HG02852 (cell line): Measurements from ENCODE around the gene LMX1B.
"Not testable (repeated sequence)": the region's sequence is repeated elsewhere in the genome, so short reads cannot be mapped to it uniquely, and the experiment has no call there.

ENCODE experiments used
- ATAC-seq: cut with Tn5 transposase; IDR thresholded peaks from one replicate; pipeline ENCODE4 v1.9.1; 2021; ENCODE audit warnings: mild to moderate bottlenecking, moderate library complexity; ENCODE audit not compliant: unreplicated experiment

The LMX1B gene

DNA sequence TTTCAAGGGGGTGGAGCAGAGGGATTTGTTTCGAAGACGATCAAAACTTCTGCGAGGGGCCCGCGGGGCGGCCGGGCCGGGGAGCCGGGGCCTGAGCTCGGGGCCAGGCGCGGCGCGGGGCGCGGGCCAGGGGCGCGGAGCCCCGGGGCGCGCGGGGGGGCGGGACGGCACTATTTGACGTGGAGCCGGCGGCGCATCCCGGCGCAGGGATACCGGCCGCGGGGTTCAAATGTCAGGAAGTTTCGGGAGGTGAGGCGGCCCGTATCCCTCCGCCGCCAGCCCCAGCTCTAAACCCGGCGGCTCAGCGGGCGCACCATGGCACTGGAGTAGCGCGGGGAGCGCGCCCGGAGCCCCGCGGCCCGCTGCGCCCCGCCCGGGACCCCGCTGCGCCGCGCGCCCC lies at the start of gene LMX1B:
Gene LMX1B (plus strand): TSS at position 278 of the 400 bp plus-strand sequence. CDS start 522 bp downstream, outside the sequence.
- no peak for ATAC-seq

DNA sequence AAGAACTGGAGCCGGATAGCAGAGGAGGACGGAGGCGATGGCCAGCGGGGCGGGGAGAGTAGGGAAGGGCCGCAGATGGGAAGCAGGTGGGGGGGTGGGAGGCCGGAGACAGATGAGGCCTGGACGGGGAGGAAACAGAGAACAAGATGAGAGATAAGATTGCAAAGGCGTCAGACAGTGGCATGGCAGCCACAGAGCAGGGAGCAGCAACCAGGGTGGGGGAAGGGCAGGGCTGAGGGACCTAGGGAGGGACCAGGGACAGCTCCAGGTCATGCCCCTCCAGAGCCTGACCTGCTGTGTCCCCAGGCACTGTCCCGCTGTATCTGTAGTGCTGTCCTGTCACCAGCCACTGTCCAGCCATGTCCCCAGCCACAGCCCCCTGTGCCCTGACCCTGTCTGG lies 49.6 kb upstream of the LMX1B start:
- ATAC-seq = no peak

DNA sequence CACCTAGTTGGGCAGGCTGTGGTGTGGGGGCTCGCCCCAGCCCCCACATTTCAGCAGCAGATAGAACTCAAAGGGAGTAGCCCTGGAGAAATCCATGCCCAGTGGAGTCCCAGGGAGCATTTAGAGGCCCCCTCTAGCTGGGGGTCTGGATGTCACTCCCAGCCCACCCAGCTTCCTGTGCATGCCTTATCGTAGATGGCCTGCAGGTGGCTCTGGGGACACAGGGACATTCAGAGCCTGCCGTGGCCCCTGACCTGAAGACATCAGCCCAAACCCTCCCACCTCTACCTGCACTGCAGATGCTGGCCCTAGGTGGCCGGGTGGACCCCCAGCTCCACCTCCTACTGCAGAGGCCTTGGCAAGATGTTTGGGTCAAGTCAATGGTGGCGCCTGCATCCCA lies 49.0 kb upstream of the LMX1B start:
- no peak for ATAC-seq

DNA sequence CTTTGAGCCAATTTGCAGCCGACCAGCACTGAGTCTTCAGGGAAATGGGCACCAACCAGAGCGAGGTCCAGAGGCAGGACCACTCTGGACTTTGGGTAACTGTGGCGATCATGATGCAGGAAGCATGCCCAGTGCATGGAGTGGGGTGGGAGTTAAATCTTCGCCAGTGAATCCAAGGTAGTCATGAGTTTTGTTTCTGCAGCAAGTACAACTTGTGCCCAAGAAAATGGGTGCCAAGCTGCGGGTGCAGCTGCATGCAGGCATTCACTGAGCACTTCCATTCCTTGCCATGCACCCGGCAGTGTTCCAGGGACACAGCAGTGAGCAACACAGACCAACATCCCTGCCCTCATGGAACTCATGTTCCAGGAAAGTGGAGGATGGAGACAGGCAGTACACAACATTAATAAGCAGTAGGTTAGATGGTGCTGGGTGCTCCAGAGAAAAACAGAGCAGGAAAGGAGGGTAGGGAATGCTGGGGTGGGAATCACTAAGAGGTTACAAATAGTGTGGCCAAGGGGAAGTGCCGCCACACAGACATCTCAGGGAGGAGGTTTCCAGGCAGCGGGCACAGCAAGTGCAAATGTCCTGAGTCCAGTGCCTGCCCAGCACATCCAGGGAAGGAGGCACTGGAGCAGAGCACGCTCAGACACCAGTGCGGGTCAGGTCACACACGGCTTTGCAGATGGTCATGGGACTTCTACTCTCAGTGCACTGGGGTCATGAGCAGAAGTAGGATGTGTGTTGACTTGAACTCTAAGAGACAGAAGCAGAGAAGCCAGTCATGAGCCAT lies 48.2 kb upstream of the LMX1B start:
- ATAC-seq = no peak

DNA sequence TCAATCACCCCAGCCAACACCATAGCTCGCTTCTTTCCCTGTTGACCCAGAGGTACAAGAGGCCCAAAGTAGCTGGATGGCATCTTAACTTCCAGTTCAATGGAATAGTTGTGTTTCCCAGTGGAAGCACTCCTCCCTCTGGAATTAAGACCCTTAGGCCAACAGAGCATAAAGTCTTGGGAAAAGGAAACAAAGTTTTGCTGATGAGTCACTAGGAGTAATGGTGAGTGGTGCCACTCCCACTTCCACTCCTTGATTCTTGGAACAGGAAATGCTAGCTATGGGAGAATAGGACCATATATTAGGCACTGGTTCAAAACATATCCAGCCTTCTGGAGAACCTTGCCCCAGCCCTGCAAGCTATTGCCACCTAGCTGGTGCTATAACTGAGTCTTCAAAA lies 44.7 kb upstream of the LMX1B start:
- ATAC-seq = no peak

DNA sequence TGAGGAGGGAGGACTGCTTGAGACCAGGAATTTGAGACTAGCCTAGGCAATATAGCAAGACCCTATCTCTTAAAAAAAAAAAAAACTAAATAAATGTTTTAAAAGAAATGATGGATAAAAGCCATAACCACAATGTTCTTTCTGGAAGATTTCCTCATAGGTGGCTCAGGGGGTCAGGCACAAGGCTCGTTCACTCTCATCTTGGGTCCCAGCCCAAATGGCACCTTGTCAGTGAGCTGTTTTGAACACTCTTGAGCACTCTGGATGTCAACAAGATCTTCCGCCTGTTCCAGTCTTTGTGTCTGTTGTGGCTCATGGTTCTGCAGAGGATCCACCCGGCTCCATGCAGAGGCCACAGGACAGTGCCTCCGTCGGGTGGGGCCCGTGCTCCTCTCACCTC lies 35.7 kb upstream of the LMX1B start:
- ATAC-seq = no peak

DNA sequence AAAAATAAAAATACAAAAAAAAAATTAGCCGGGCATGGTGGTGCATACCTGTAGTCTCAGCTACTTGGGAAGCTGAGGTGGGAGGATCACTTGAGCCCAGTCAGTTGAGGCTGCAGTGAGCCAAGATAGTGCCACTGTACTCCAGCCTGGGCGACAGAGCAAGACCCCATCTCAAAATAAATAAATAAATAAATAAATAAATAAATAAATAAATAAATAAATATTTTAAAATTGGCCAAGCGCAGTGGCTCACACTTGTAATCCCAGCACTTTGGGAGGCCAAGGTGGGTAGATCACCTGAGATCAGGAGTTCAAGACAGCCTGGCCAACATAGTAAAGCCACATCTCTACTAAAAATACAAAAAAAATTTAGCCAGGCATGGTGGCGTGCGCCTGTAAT lies 33.4 kb upstream of the LMX1B start:
- ATAC-seq = not testable (repeated sequence)

DNA sequence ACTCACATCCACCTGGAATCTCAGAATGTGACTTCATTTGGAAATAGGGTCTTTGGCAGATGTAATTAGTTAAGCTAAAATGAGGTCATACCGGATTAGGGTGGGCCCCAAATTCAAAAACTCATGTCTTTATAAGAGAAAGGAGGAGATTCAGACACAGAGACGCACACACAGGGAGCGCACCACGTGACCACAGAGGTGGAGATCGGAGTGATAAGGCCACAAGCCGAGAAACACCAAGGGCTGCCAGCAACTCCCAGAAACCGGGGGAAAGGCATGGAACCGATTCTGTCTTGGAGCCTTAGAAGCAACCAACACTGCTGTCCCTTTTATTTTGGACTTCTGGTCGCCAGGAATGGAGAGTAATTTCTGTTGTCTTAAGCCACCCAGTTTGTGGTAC lies 31.8 kb upstream of the LMX1B start:
- no peak for ATAC-seq

DNA sequence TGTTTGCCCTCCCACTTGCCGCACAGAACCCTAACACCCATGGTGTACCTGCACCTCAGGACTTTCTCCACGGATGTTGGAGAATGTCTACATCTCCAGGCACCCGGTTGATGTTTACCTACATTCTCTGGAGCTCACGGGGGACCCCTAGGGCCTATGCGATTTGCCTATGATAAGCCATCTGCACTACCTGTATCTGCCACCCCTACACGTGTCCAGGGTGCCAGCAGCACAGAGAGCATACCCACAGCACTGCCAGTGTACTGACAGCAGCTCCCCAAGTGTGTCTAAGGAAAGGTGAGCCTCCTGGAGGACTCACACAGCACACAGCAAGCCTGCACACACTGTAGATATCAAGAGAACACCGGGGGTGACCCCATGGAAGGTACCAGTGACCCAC lies 31.3 kb upstream of the LMX1B start:
- no peak for ATAC-seq

DNA sequence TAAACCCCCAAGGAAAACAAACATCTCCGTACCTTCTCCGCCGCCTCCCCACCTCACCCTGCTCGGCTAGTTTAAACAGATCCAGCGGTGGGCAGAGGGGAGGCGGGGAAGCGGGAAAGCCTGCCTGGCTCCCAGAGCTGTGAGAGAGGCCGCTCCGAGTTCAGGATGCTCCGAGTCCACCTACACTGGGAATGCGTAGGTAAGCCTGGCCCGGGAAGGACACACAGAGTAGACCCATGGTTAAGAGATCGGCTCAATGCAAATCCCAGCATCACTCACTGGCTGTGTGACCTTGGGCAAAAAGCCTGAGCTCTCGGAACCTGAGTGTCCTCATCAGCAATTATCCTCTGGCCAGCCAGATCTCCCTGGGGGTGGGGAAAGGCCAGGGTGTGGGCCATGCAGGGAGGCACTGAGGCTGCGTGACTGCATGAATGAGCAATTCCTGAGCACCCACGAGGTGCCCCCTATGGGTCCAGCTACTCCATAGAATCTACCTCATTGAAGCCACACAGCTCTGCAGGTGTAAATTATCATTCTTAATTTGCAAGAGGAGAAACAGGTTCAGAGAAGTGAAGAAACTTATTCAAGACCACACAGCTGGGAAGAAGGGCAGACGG lies 30.5 kb upstream of the LMX1B start:
- no peak for ATAC-seq

DNA sequence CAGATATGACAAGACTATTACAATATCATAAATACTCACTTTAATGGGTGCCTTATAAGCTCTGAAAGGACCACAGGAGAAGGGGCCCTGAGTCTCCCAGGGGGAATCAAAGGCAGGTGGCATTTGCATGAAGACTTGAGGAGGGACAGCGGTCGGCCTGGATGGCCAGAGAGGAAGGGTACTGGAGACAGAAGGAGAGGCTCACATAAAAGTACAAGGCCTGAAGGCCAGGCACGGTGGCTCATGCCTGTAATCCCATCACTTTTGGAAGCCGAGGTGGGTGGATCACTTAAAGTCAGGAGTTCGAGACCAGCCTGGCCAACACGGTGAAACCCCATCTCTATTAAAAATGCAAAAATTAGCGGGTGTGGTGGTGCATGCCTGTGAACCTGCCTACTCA lies 29.1 kb upstream of the LMX1B start:
- no peak for ATAC-seq

DNA sequence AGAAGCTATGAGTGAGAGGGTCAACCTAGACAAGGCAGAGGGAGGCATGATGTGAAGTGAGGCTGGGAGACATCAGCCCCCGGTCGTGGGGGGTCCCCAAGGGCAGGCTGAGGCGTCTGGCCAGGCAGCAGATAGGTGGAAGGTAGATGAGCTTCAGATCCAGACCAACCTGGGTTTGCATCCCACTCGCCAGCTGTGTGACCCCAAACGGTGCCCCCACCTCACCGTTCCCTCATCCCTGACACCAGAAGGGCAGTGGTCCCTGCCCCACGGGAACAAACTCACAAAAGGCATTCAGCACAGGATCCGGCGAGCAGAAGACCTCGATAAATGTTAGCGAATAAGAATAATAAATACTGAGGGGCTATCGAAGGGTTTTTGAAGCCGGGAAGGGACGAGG lies 27.5 kb upstream of the LMX1B start:
- no peak for ATAC-seq

DNA sequence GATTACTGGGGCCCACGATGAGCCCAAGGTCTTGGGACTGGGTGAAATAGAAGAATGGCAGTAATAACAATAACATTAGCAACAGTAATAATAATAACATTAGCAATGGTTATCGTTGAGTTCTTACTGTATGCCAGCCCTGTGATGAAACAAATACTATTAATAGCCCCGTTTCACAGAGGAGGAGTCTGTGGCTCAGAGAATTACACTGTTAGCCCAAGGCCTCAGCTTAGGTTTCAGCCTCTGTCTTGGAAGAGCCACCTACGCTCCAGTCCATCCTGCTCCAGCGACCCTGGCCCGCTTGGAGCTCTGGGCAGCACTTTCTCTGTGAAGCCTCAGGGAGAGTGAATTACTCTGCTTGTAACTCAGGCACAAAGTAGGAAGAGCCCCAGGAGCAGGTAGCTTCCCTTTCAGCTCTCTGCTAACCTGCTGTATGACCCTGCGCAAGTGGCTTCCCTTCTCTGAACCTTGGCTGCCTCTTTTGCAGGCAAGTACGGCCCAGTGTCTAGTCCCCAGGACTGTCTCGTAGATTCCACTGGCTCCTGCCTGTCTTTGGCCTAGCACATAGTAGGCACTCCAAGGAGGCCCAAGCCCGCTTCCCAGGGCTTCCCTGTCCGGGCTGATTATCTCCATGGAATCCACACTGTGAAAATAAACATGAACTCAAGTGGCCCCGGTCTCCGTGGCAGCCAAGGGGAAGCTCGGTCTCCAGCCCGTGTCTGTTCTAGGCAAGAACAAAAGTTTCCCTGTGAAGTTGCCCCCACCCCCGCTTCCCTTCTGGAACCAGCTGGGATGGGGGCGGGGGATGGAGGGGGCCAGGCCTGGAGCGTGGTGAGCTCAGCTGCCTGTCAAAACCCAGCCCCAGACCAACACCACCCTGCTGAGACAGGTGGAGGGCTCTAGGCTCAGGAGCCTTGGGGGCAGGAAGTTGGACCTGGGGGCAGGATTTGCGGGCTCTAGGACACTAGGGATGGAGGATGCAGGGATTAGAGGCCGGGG lies 26.2 kb upstream of the LMX1B start:
- ATAC-seq = no peak

DNA sequence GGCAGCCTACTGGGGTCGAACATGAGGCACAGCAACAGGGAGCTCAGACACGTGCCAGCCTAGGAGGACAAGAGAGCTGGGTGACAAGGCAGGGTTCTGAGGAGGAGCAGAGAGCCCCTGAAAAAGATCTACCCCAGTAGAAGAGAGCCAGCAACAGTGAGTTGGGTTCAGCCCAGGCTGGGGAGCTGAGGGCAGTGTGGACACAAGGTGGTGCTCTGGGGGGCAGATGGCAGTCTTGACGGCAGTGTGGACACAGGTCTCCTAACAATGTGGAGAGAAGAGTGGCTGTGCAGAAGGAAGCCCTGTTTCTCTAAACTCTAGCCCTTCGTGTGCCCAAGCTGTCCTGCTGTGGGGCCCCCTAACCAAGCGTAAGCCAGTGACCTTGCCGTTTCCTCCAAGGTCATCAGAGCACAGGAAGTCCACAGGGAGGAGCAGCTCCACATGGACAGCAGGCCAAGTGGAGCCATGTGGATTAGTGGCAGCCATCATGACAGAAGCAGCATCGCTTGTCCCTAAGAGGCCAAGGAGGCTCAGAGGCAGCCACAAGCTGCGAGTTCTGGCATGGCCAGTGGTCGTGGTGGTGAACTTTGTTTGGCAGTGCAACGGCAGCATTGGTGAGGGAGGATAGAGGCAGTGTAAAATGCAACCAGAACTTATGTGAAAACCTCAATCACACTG lies 25.1 kb upstream of the LMX1B start:
- no peak for ATAC-seq

DNA sequence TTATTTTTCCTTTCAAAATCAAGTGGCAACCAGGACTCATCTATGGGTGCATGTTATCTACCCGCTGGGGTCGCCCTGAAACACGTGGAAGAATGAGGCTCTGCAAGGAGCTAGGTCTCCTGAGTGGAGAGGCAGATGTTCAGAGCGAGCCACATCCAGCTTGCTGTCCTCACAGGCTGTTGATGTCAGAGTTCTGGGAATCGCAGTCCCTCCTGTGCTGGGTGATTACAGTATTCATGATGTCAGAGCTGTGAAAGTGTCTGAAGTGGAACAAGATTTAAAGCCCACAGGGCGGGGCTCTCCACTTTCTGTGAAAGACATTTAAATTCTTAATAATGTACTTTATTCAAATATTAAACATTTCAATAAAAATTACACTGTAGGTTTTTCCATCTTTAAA lies 24.4 kb upstream of the LMX1B start:
- ATAC-seq = no peak

DNA sequence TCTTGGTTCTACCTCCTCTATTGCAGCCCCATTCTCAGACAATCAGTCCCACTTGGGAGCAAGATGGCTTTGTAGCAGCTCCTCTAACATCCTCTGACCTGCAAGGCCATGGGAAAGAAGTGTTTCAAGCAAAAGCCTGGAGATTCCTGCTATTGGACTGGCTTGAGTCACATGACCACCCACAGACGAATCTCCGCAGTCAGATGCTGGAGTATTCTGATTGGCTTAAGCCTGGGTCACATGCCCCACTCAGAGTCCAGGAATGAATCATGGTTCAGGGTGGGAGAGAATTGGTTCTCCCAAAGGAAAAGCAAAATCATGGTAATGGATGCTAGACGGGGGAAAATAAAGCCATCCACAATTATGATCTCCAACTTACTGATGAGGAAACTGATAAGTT lies 22.6 kb upstream of the LMX1B start:
- no peak for ATAC-seq

DNA sequence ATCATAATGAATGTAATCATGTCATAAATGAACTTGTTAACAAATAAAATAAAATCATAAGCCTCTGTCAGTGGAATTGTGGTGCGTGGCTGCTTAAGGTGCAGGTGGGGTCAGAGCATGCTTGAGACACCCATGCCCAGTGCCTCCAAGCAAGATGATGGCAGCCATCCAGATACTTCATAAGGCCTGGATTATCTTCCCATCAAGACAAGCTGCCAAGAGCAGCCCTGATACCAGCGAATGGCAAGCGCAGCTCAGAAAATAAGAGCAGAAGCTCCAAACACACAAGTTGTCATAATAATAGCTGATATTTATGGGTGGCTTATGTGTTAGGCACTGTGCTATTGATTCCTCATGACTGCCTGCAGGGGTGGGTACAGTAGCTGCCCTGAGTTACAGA lies 21.8 kb upstream of the LMX1B start:
- ATAC-seq = no peak

DNA sequence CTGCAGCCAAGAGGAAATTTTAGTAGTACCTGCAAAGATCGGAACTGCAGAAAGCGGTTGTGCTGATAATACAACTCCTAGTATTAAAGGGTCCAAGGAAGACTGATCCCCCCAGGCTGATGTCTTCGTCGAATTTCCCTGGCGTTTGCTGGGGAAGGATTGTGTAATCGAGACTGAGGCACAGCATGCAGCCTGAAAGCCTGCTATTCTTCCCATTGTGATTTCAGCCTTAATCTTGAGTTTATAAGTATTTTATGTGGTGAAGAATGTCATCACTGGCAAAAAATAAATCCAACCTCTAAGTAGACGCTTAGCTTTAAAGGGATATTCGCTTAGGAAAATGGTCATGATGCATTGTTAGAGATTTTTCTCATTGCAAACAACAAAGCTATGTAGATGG lies 21.3 kb upstream of the LMX1B start:
- ATAC-seq = no peak

DNA sequence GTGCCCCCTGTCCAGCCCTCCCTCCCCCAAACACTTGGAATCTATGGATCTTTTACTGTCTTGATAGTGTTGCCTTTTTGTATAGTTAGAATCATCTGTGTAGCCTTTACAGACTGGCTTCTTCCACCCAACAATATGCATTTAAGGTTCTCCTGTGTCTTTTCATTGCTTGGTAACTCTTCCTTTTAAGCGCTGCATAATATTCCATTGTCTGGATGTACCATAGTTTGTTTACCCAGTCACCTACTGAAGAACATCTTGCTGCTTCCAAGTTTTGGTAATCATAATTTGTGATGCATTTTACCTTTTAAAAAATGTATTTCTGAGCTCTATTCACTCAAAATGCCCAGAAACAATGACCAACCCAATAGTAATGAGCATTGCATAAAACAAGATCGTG lies 17.7 kb upstream of the LMX1B start:
- ATAC-seq = no peak

DNA sequence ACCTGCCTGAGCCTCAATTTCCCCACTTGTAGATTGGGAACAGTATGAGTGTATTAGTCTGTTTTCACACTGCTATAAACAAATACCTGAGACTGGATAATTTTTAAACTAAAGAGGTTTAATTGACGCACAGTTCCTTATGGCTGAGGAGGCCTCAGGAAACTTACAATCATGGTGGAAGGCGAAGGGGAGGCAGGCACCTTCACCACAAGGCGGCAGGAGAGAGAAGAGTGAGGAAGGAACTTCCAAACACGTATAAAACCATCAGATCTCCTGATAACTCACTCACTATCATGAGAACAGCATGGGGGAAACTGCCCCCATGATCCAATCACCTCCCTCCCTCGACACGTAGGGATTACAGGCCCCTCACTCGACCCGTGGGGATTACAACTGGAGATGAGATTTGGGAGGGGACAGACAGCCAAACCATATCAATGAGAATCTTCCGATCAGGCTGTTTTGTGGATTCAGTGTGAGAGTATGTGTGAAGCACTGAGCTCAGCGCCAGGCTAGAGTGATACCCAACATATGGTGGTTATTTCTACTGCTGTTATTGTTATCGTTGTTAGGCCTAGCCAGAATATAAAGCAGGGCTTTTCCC lies 14.6 kb upstream of the LMX1B start:
- no peak for ATAC-seq
